ENCODE data around the gene CNN1. TPM values are rescaled to one million over a fixed set of nuclear protein-coding genes. Genes with fewer than 3 reads are reported as not detected.
A peak's percentile ranks its signal among the peaks of the same experiment; 100 is the strongest.
"Not testable (repeated sequence)": the region's sequence is repeated elsewhere in the genome, so short reads cannot be mapped to it uniquely, and the experiment has no call there.

CNN1 gene
- total RNA-seq, 2 donors from 2014 or later: 426 to 525 TPM

DNA sequence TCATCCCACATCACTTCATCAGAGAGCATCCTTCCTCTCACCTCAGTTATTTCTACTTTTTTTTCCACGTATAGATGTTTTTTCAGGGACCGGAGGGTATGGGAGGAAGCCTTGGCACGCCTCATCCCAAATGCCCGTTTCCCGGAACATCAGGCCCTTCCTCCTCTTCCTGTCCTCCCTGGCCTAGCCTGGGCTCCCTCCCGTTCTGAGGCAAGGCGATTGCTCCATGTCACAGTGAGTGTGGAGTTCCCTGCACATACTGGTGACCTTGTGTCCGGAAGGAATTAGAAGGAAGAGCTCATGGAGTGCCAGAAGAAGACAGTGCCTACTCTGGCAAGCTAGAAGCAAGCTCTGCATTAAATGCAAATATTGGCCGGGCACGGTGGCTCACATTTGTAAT is 57.5 kb downstream of the CNN1 start:
- Histone ChIP-seq H3K4me3 (no peak overlapping the region), H3K27ac (peak overlapping the region in 1 of 2 donors; percentile 97), H3K9me3 (no peaks in the 10 kb centered on the region), H3K4me1 (replicated peaks) (peaks cover 2% of the 10 kb centered on the region), H3K27me3 (replicated peaks; ENCODE audit: insufficient read depth) (no peaks in the 10 kb centered on the region), H3K36me3 (no peaks in the 10 kb centered on the region)
- no peak for DNase-seq (ENCODE audit: low spot score)
- 83% methylated on average over 10 of the region's 10 CpGs for WGBS
- intact Hi-C loops (cut with DNase I): no loop called here
- no peak for TF ChIP-seq POLR2A (IDR thresholded peaks at IDR 0.05)
- TF ChIP-seq POLR2AphosphoS5 (IDR thresholded peaks at IDR 0.05): no peak
- TF ChIP-seq, protein P1, sequence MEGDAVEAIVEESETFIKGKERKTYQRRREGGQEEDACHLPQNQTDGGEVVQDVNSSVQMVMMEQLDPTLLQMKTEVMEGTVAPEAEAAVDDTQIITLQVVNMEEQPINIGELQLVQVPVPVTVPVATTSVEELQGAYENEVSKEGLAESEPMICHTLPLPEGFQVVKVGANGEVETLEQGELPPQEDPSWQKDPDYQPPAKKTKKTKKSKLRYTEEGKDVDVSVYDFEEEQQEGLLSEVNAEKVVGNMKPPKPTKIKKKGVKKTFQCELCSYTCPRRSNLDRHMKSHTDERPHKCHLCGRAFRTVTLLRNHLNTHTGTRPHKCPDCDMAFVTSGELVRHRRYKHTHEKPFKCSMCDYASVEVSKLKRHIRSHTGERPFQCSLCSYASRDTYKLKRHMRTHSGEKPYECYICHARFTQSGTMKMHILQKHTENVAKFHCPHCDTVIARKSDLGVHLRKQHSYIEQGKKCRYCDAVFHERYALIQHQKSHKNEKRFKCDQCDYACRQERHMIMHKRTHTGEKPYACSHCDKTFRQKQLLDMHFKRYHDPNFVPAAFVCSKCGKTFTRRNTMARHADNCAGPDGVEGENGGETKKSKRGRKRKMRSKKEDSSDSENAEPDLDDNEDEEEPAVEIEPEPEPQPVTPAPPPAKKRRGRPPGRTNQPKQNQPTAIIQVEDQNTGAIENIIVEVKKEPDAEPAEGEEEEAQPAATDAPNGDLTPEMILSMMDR (IDR thresholded peaks at IDR 0.05): no peak

DNA sequence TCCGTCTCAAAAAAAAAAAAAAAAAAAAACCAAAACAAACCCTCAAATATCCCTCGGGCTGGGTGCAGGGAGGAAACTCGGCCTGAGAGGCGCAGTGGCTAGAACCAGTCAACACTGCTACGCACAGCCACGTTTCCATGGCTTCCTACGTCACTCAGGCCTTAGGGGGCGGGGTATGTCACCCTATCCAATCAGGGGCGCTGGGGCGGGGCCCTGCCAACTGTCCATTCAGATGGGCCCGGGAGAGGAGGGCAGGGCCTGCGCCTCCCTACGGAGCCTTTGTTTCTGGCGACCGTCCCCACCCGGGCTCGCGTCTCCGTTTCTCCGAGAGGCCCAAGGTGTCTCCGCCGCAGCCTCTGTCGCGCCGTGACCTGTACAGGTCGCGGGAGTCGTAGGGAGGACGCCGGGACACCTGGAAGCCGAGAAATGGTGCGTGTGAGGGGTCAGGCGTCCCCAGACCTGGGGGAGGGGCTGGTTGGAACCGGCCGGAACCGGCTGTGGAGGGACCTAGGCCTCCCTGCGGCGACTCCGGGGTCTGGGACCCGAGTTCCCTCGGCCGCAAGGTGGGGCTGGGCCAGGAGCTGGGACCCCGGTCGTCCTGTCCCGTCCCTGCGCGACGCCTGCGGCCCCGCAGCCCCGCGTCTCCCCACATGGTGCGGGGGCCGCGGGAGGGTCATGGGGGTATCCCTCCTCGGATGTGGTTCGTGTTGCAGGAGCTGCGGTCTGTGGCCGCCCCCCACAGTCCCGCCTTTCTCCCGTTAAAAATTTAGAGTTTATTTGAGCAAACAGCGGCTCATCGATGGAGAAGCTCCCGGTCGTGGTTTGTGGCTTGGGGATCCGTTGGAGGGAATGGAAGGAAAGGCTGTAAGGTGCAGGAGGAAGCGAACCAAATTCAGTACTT is 58.8 kb downstream of the CNN1 start, which contains the start of gene ZNF627:
TSS of gene ZNF627 (plus strand) at position 282 of the 901 bp plus-strand sequence. CDS start at position 427, 145 bp downstream.
- under 1% methylated on average over 61 of the region's 67 CpGs for WGBS
- H3K27ac ChIP-seq: peak within 1 kb of the TSS; percentile 96 to 97
- intact Hi-C loops (cut with DNase I): no loop called here
- no peaks in the 10 kb centered on the region for H3K36me3 ChIP-seq
- H3K27me3 ChIP-seq (replicated peaks; ENCODE audit: insufficient read depth): no peaks in the 10 kb centered on the region
- peak within 1 kb of the TSS; percentile 88 to 99 for H3K4me3 ChIP-seq
- H3K9me3 ChIP-seq: no peaks in the 10 kb centered on the region
- TF ChIP-seq, protein P1 (IDR thresholded peaks at IDR 0.05): peak in 3 of 4 experiments; percentile 11 to 64 (median 40)
- TF ChIP-seq POLR2A (IDR thresholded peaks at IDR 0.05): peak; percentile 97
- peak; percentile 98 for TF ChIP-seq POLR2AphosphoS5 (IDR thresholded peaks at IDR 0.05)
- peak; percentile 99 for DNase-seq (ENCODE audit: low spot score)
- H3K4me1 ChIP-seq (replicated peaks): peaks cover 2% of the 10 kb centered on the region

DNA sequence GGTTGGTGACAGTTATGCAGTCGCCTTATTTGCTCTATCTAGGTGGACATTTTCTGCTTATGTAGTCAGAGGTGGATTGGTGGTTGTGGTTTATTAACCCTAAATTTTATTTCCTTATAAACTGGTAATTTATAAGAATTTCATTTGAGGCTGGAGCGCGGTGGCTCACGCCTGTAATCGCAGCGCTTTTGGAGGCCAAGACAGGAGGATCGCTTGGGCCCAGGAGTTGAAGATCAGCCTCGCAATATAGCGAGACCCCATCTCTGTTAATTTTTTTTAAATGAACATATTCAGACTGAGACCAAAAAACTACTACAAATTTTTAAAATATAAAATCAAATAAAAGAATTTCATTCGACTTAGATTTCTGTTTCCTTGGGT is 59.4 kb downstream of the CNN1 start:
- intact Hi-C loops (cut with DNase I): no loop called here
- peak overlapping the region; percentile 96 to 97 for H3K27ac ChIP-seq
- peak overlapping the region; percentile 88 to 99 for H3K4me3 ChIP-seq
- no peaks in the 10 kb centered on the region for H3K36me3 ChIP-seq
- TF ChIP-seq, protein P1 (IDR thresholded peaks at IDR 0.05): no peak
- no peak for TF ChIP-seq POLR2A (IDR thresholded peaks at IDR 0.05)
- TF ChIP-seq POLR2AphosphoS5 (IDR thresholded peaks at IDR 0.05): no peak
- H3K9me3 ChIP-seq: no peaks in the 10 kb centered on the region
- 56% methylated on average over 10 of the region's 10 CpGs for WGBS
- H3K4me1 ChIP-seq (replicated peaks): peaks cover 2% of the 10 kb centered on the region
- H3K27me3 ChIP-seq (replicated peaks; ENCODE audit: insufficient read depth): no peaks in the 10 kb centered on the region
- no peak for DNase-seq (ENCODE audit: low spot score)

DNA sequence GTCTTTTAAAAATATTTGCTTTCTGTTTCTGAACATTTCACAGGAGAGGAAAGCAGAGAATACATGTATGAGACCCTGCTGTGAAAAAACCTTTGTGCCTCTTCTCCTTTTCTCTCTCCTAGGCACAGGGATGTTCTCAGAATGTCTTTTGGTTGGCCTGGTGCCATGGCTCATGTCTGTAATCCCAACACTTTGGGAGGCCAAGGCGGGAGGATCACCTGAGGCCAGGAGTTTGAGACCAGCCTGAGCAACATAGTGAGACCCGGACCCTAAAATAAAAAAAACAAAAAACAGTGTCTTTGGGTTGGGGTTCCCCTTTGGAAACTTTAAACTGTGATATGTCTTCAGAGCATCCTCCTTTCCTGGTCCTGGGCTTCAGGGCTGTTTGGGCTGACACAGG is 60.1 kb downstream of the CNN1 start:
- DNase-seq (ENCODE audit: low spot score): no peak
- Histone ChIP-seq H3K9me3 (no peaks in the 10 kb centered on the region), H3K27me3 (replicated peaks; ENCODE audit: insufficient read depth) (no peaks in the 10 kb centered on the region), H3K4me3 (no peak overlapping the region), H3K36me3 (no peaks in the 10 kb centered on the region), H3K4me1 (replicated peaks) (peaks cover 2% of the 10 kb centered on the region), H3K27ac (no peak overlapping the region)
- intact Hi-C loops (cut with DNase I): no loop called here
- TF ChIP-seq POLR2AphosphoS5 (IDR thresholded peaks at IDR 0.05) (no peak), POLR2A (IDR thresholded peaks at IDR 0.05) (no peak)
- TF ChIP-seq, protein P1 (IDR thresholded peaks at IDR 0.05): no peak
- 96% methylated on average over 2 of the region's 2 CpGs for WGBS

DNA sequence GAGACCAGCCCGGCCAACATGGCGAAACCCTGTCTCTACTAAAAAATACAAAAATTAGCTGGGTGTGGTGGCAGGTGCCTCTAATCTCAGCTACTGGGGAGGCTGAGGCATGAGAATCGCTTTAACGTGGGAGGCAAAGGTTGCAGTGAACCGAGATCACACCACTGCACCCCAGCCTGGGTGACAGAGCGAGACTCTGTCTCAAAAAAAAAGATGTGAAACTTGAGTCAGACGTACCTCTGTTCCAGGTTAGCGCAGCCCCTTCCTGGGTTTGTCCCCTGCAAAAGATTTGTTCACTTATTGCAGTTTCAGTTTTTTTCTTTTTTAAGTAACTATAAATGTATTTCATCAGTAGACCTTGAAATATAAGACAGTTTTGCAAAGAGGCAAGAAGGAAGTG is 61.1 kb downstream of the CNN1 start:
- H3K4me3 ChIP-seq; H3K36me3 ChIP-seq; H3K9me3 ChIP-seq; DNase-seq (ENCODE audit: low spot score); H3K27ac ChIP-seq; intact Hi-C loops (cut with DNase I); H3K27me3 ChIP-seq (replicated peaks; ENCODE audit: insufficient read depth); H3K4me1 ChIP-seq (replicated peaks): not testable (repeated sequence)
- WGBS: 94% methylated on average over 8 of the region's 8 CpGs

Small RNA genes within 50 kb of the gene (microRNA-seq; reads per million reads assigned to microRNA genes)
- gene MIR7974: not detected

Small RNA genes within 50 kb of the gene (small RNA-seq; reads per million reads assigned to genes)
- gene MIR7974 (0 to 0.81 reads per million in 2 donors), gene RN7SL833P (0 to 0.19 reads per million in 2 donors)

Other genes starting within 250 kb of the CNN1 start
- gene TSPAN16, start 242.7 kb upstream of the CNN1 start, total RNA-seq: 1 to 10 TPM in 1 of 2 donors, not detected in 1; 4.2 TPM
- 10 to 100 TPM; 33.9 to 81.2 TPM for gene RAB3D, start 199.2 kb upstream of the CNN1 start, total RNA-seq
- 100 to 1,000 TPM; 219 to 541 TPM for gene TMEM205, start 192.6 kb upstream of the CNN1 start, total RNA-seq
- 10 to 100 TPM; 51.5 to 52.4 TPM for gene CCDC159, start 192.3 kb upstream of the CNN1 start, total RNA-seq
- gene PLPPR2, start 183.4 kb upstream of the CNN1 start, total RNA-seq: 10 to 100 TPM; 33.9 to 86.1 TPM
- 1 to 10 TPM; 4.1 to 6.3 TPM for gene SWSAP1, start 164.2 kb upstream of the CNN1 start, total RNA-seq
- gene EPOR, start 154.5 kb upstream of the CNN1 start, total RNA-seq: 1 to 10 TPM; 6.8 to 8.1 TPM
- 1 to 10 TPM; 5.1 to 8.6 TPM for gene RGL3, start 119.5 kb upstream of the CNN1 start, total RNA-seq
- gene ODAD3, start 103.7 kb upstream of the CNN1 start, total RNA-seq: 1 to 10 TPM; 1.3 to 2.7 TPM
- 100 to 1,000 TPM; 229 to 238 TPM for gene PRKCSH, start 103.2 kb upstream of the CNN1 start, total RNA-seq
- gene ELAVL3, start 57.8 kb upstream of the CNN1 start, total RNA-seq: 1 to 10 TPM in 1 of 2 donors, under 1 TPM in 1; 0.57 to 1.5 TPM
- gene ZNF653, start 33.0 kb upstream of the CNN1 start, total RNA-seq: 10 to 100 TPM; 11.2 to 25.8 TPM
- gene ECSIT, start 9.7 kb upstream of the CNN1 start, total RNA-seq: 10 to 100 TPM; 93.0 to 94.7 TPM
- gene ELOF1, start 20.4 kb downstream of the CNN1 start, total RNA-seq: 10 to 100 TPM; 47.8 to 57.5 TPM
- 10 to 100 TPM; 23.3 to 59.3 TPM for gene ACP5, start 38.8 kb downstream of the CNN1 start, total RNA-seq
- gene ZNF627, start 58.6 kb downstream of the CNN1 start, total RNA-seq: 10 to 100 TPM; 17.8 to 20.5 TPM
- gene ZNF823, start 200.1 kb downstream of the CNN1 start, total RNA-seq: 1 to 10 TPM; 3.5 to 5.9 TPM
- 1 to 10 TPM; 6.9 to 7.3 TPM for gene ZNF441, start 228.1 kb downstream of the CNN1 start, total RNA-seq